Calu3 (cell line): ENCODE data around the gene RGS18. TPM values are rescaled to one million over a fixed set of nuclear protein-coding genes. Genes with fewer than 3 reads are reported as not detected.

ENCODE experiments used
- BruUV-seq: library from RNA; stranded (reverse); fragments of 400-500 nt; replicated peaks from 2 replicates; lab custom pipeline; 2021; lab: Mats Ljungman, UMichigan
- CTCF ChIA-PET: fragments of 300-600 bp; sonication (Branson Sonifier 250); formaldehyde crosslinking; loops from one replicate; lab custom pipeline; 2022; ENCODE audit warnings: antibody characterized with exemption; lab: Charles Lee
- DNase-seq: peaks from one replicate; pipeline ENCODE4 v3.0.0; 2022
- H3K27ac Mint-ChIP-seq: one replicate; pipeline ENCODE4 v1.8.0; 2022; ENCODE audit warnings: mixed read lengths; ENCODE audit not compliant: unreplicated experiment
- H3K27me3 Mint-ChIP-seq: one replicate; pipeline ENCODE4 v1.8.0; 2022; ENCODE audit warnings: mixed read lengths; ENCODE audit not compliant: unreplicated experiment
- H3K36me3 Mint-ChIP-seq: one replicate; pipeline ENCODE4 v1.8.0; 2022; ENCODE audit warnings: mild to moderate bottlenecking, moderate library complexity, mixed read lengths; ENCODE audit not compliant: insufficient read depth, unreplicated experiment
- H3K4me1 Mint-ChIP-seq: one replicate; pipeline ENCODE4 v1.8.0; 2022; ENCODE audit warnings: mild to moderate bottlenecking, low read depth, mixed read lengths; ENCODE audit not compliant: unreplicated experiment
- H3K4me3 Mint-ChIP-seq: one replicate; pipeline ENCODE4 v1.8.0; 2022; ENCODE audit warnings: mild to moderate bottlenecking, low read depth, moderate library complexity, mixed read lengths; ENCODE audit not compliant: unreplicated experiment
- H3K9me3 Mint-ChIP-seq: one replicate; pipeline ENCODE4 v1.8.0; 2022; ENCODE audit warnings: low read depth, mixed read lengths; ENCODE audit not compliant: unreplicated experiment
- CTCF ChIP-seq: fragments of 200-600 bp; IDR thresholded peaks from one replicate; pipeline ENCODE4 v1.8.0; 2022; ENCODE audit warnings: antibody characterized with exemption; ENCODE audit not compliant: unreplicated experiment
- intact Hi-C: fragments of 100-400 bp; cut with micrococcal nuclease; formaldehyde crosslinking; loops from one replicate; pipeline ENCODE4 v1.10.0; 2022; ENCODE audit not compliant: unreplicated experiment
- total RNA-seq: library from RNA; stranded (reverse); gene quantifications from 2 replicates; pipeline ENCODE4 v1.2.3, GENCODE V29; 2022

Gene RGS18
- total RNA-seq, 1 experiment from 2014 or later = not detected

GRCh38 chr1:192119701-192120100 is 38.6 kb upstream of the RGS18 start:
- no peak overlapping the region for H3K4me3 Mint-ChIP-seq
- DNase-seq = no peak
- BruUV-seq = no TSS peak
- H3K4me1 Mint-ChIP-seq = no peaks in the 10 kb centered on the region
- H3K27ac Mint-ChIP-seq = no peak overlapping the region
- peaks cover 7% of the 10 kb centered on the region for H3K9me3 Mint-ChIP-seq
- no peaks in the 10 kb centered on the region for H3K36me3 Mint-ChIP-seq
- intact Hi-C loops = no loop called here
- CTCF ChIA-PET = no interaction called here
- no peak for TF ChIP-seq CTCF
- no peaks in the 10 kb centered on the region for H3K27me3 Mint-ChIP-seq

GRCh38 chr1:192122668-192123067 is 35.6 kb upstream of the RGS18 start:
- no peak overlapping the region for H3K4me3 Mint-ChIP-seq
- H3K27me3 Mint-ChIP-seq = no peaks in the 10 kb centered on the region
- H3K9me3 Mint-ChIP-seq = peaks cover 2% of the 10 kb centered on the region
- no peaks in the 10 kb centered on the region for H3K4me1 Mint-ChIP-seq
- no peaks in the 10 kb centered on the region for H3K36me3 Mint-ChIP-seq
- intact Hi-C loops = no loop called here
- TF ChIP-seq CTCF = no peak
- CTCF ChIA-PET = no interaction called here
- no TSS peak for BruUV-seq
- DNase-seq = no peak
- H3K27ac Mint-ChIP-seq = no peak overlapping the region

- Mint-ChIP-seq H3K4me3 (no peak overlapping the region), H3K9me3 (peaks cover 2% of the 10 kb centered on the region), H3K4me1 (no peaks in the 10 kb centered on the region), H3K27ac (no peak overlapping the region), H3K36me3 (no peaks in the 10 kb centered on the region), H3K27me3 (no peaks in the 10 kb centered on the region)
- DNase-seq = no peak
- CTCF ChIA-PET = no interaction called here
- no peak for TF ChIP-seq CTCF
- BruUV-seq = no TSS peak
- intact Hi-C loops = no loop called here
Observed at GRCh38 chr1:192123212-192123611, 35.0 kb upstream of the RGS18 start.

GRCh38 chr1:192126030-192126619 is 32.1 kb upstream of the RGS18 start:
- no peaks in the 10 kb centered on the region for H3K36me3 Mint-ChIP-seq
- DNase-seq = no peak
- no peak for TF ChIP-seq CTCF
- intact Hi-C loops = no loop called here
- H3K27ac Mint-ChIP-seq = no peak overlapping the region
- peaks cover 2% of the 10 kb centered on the region for H3K9me3 Mint-ChIP-seq
- no peaks in the 10 kb centered on the region for H3K27me3 Mint-ChIP-seq
- no TSS peak for BruUV-seq
- CTCF ChIA-PET = no interaction called here
- H3K4me3 Mint-ChIP-seq = no peak overlapping the region
- no peaks in the 10 kb centered on the region for H3K4me1 Mint-ChIP-seq
